Measurements from ENCODE around the gene C19orf73. TPM values are rescaled to one million over a fixed set of nuclear protein-coding genes. Genes with fewer than 3 reads are reported as not detected.
A peak's percentile ranks its signal among the peaks of the same experiment; 100 is the strongest.

The C19orf73 gene
- total RNA-seq, 2 donors from 2014 or later: 2.2 to 11.1 TPM

- Histone ChIP-seq H3K27me3 (replicated peaks; ENCODE audit: insufficient read depth) (no peaks in the 10 kb centered on the region), H3K4me1 (replicated peaks) (peaks cover 11% of the 10 kb centered on the region), H3K4me3 (peak overlapping the region; percentile 85 to 95), H3K27ac (peak overlapping the region; percentile 86), H3K36me3 (peaks cover 0 to 12% of the 10 kb centered on the region in 2 donors), H3K9me3 (no peaks in the 10 kb centered on the region)
- no peak for DNase-seq (ENCODE audit: low spot score)
- TF ChIP-seq CTCF (IDR thresholded peaks at IDR 0.05) (no peak), POLR2AphosphoS5 (IDR thresholded peaks at IDR 0.05) (no peak), POLR2A (IDR thresholded peaks at IDR 0.05) (no peak)
- 35% methylated on average over 11 of the region's 11 CpGs for WGBS
- intact Hi-C loops (cut with DNase I): no loop called here
Observed at GRCh38 chr19:49086296-49086695, 32.6 kb downstream of the C19orf73 start.

GRCh38 chr19:49085868-49086232 lies 33.1 kb downstream of the C19orf73 start:
- no peak for DNase-seq (ENCODE audit: low spot score)
- WGBS: under 1% methylated on average over 14 of the region's 14 CpGs

GRCh38 chr19:49085020-49085867 lies 33.7 kb downstream of the C19orf73 start, which contains the start of gene SNRNP70:
Gene SNRNP70 (plus strand): TSS chr19:49085451. CDS start chr19:49086415, 964 bp downstream.
- intact Hi-C loops (cut with DNase I): no loop called here
- Histone ChIP-seq H3K4me1 (replicated peaks) (peaks cover 11% of the 10 kb centered on the region), H3K27me3 (replicated peaks; ENCODE audit: insufficient read depth) (no peaks in the 10 kb centered on the region), H3K27ac (peak within 1 kb of the TSS; percentile 86), H3K36me3 (peaks cover 0 to 2% of the 10 kb centered on the region in 2 donors), H3K9me3 (no peaks in the 10 kb centered on the region), H3K4me3 (peak within 1 kb of the TSS; percentile 85 to 95)
- TF ChIP-seq CTCF (IDR thresholded peaks at IDR 0.05) (peak in 1 of 4 experiments; percentile 45), POLR2AphosphoS5 (IDR thresholded peaks at IDR 0.05) (peak; percentile 97), POLR2A (IDR thresholded peaks at IDR 0.05) (peak; percentile 88)
- under 1% methylated on average over 65 of the region's 89 CpGs for WGBS
- DNase-seq (ENCODE audit: low spot score): peak; percentile 98

More at GRCh38 chr19:49085868-49086232, 33.1 kb downstream of the C19orf73 start:
- intact Hi-C loops (cut with DNase I): no loop called here
- Histone ChIP-seq H3K4me3 (peak overlapping the region; percentile 85 to 95), H3K27ac (peak overlapping the region; percentile 86), H3K4me1 (replicated peaks) (peaks cover 11% of the 10 kb centered on the region), H3K9me3 (no peaks in the 10 kb centered on the region), H3K27me3 (replicated peaks; ENCODE audit: insufficient read depth) (no peaks in the 10 kb centered on the region), H3K36me3 (peaks cover 0 to 8% of the 10 kb centered on the region in 2 donors)
- TF ChIP-seq CTCF (IDR thresholded peaks at IDR 0.05) (no peak), POLR2AphosphoS5 (IDR thresholded peaks at IDR 0.05) (no peak), POLR2A (IDR thresholded peaks at IDR 0.05) (no peak)

GRCh38 chr19:49084206-49085019 lies 34.5 kb downstream of the C19orf73 start:
- peak overlapping the region; percentile 85 to 95 for H3K4me3 ChIP-seq
- peak overlapping the region; percentile 86 for H3K27ac ChIP-seq
- no peak for DNase-seq (ENCODE audit: low spot score)
- intact Hi-C loops (cut with DNase I): no loop called here
- 62% methylated on average over 26 of the region's 26 CpGs for WGBS
- H3K36me3 ChIP-seq: no peaks in the 10 kb centered on the region
- H3K27me3 ChIP-seq (replicated peaks; ENCODE audit: insufficient read depth): no peaks in the 10 kb centered on the region
- TF ChIP-seq POLR2AphosphoS5 (IDR thresholded peaks at IDR 0.05) (no peak), POLR2A (IDR thresholded peaks at IDR 0.05) (no peak), CTCF (IDR thresholded peaks at IDR 0.05) (no peak)
- H3K9me3 ChIP-seq: no peaks in the 10 kb centered on the region
- peaks cover 11% of the 10 kb centered on the region for H3K4me1 ChIP-seq (replicated peaks)

Measured in prostate gland (tissue), 2 donors.